CD4-positive, alpha-beta memory T cell (primary cell): Measurements from ENCODE around the gene SLC16A11. TPM values are rescaled to one million over a fixed set of nuclear protein-coding genes. Genes with fewer than 3 reads are reported as not detected.

Experiments used
- CTCF ChIA-PET: fragments of 350-600 bp; sonication (Branson Sonifier 250); formaldehyde crosslinking; loops from one replicate; lab custom pipeline; 2021; ENCODE audit warnings: inconsistent platforms; ENCODE audit not compliant: partially characterized antibody; lab: Charles Lee
- POLR2A ChIA-PET: fragments of 350-600 bp; sonication (Branson Sonifier 250); formaldehyde crosslinking; loops from one replicate; lab custom pipeline; 2021; ENCODE audit not compliant: partially characterized antibody; lab: Charles Lee
- DNase-seq, 5 donors: peaks; one replicate each; pipeline versions ENCODE4 v3.0.0 to v3.0.0-alpha.2; 2020 to 2022; ENCODE audit warnings: mixed read lengths in 1 of 5
- H3K27ac ChIP-seq: one replicate; pipeline ENCODE4 v1.7.0; 2013; ENCODE audit warnings: low read depth, low read length
- H3K27me3 ChIP-seq: 2 replicates; pipeline ENCODE4 v1.7.0; 2013; ENCODE audit warnings: mild to moderate bottlenecking, low read length, moderate library complexity; ENCODE audit not compliant: insufficient read depth
- H3K36me3 ChIP-seq: 2 replicates; pipeline ENCODE4 v1.7.0; 2013; ENCODE audit warnings: mild to moderate bottlenecking, low read length, moderate library complexity; ENCODE audit not compliant: insufficient read depth
- H3K4me1 ChIP-seq: 2 replicates; pipeline ENCODE4 v1.7.0; 2013; ENCODE audit warnings: mild to moderate bottlenecking, low read length, moderate library complexity; ENCODE audit not compliant: insufficient read depth
- H3K4me3 ChIP-seq, 2 donors: one replicate each; pipeline ENCODE4 v1.7.0; 2013; ENCODE audit warnings: low read length in 2 of 2, mild to moderate bottlenecking in 1 of 2
- H3K9me3 ChIP-seq, 2 donors: one replicate each; pipeline ENCODE4 v1.7.0; 2013; ENCODE audit warnings: low read length in 2 of 2, control low read depth in 1 of 2; ENCODE audit not compliant: control insufficient read depth in 1 of 2
- H3K27ac Mint-ChIP-seq, 7 donors: one replicate each; pipeline ENCODE4 v1.8.0; 2020 to 2021; ENCODE audit warnings: mixed read lengths in 7 of 7, mild to moderate bottlenecking in 6 of 7, inconsistent platforms in 3 of 7, moderate library complexity in 3 of 7
- H3K27me3 Mint-ChIP-seq, 2 donors: one replicate each; pipeline ENCODE4 v1.8.0; 2020 to 2021; ENCODE audit warnings: mixed read lengths in 2 of 2
- H3K36me3 Mint-ChIP-seq, 2 donors: one replicate each; pipeline ENCODE4 v1.8.0; 2020 to 2021; ENCODE audit warnings: mixed read lengths in 2 of 2, inconsistent platforms in 1 of 2, mild to moderate bottlenecking in 1 of 2
- H3K4me1 Mint-ChIP-seq, 4 donors: one replicate each; pipeline ENCODE4 v1.8.0; 2020 to 2021; ENCODE audit warnings: mixed read lengths in 4 of 4, mild to moderate bottlenecking in 1 of 4
- H3K4me3 Mint-ChIP-seq, 8 donors: one replicate each; pipeline ENCODE4 v1.8.0; 2020 to 2021; ENCODE audit warnings: mixed read lengths in 8 of 8, mild to moderate bottlenecking in 7 of 8, moderate library complexity in 6 of 8, inconsistent platforms in 3 of 8
- H3K9me3 Mint-ChIP-seq, 8 donors: one replicate each; pipeline ENCODE4 v1.8.0; 2020 to 2021; ENCODE audit warnings: mixed read lengths in 8 of 8, mild to moderate bottlenecking in 5 of 8, inconsistent platforms in 3 of 8, moderate library complexity in 1 of 8
- intact Hi-C: fragments of 100-400 bp; cut with micrococcal nuclease; formaldehyde crosslinking; loops from one replicate; pipeline ENCODE4 v1.15.1; 2023
- polyA plus RNA-seq, 2 donors: library from polyadenylated mRNA; unstranded; fragments of 300-500 nt; fragmentation: Illumina TruSeq; gene quantifications; one replicate each; pipeline ENCODE4 v1.2.3, GENCODE V29; 2021
- total RNA-seq, 2 experiments: library from RNA; stranded (reverse); gene quantifications; one replicate each; pipeline ENCODE4 v1.2.3, GENCODE V29; 2021

SLC16A11 gene
- total and polyA plus RNA-seq, 4 experiments from 2014 or later: 0.50 to 1.2 (median 0.79) TPM

DNA sequence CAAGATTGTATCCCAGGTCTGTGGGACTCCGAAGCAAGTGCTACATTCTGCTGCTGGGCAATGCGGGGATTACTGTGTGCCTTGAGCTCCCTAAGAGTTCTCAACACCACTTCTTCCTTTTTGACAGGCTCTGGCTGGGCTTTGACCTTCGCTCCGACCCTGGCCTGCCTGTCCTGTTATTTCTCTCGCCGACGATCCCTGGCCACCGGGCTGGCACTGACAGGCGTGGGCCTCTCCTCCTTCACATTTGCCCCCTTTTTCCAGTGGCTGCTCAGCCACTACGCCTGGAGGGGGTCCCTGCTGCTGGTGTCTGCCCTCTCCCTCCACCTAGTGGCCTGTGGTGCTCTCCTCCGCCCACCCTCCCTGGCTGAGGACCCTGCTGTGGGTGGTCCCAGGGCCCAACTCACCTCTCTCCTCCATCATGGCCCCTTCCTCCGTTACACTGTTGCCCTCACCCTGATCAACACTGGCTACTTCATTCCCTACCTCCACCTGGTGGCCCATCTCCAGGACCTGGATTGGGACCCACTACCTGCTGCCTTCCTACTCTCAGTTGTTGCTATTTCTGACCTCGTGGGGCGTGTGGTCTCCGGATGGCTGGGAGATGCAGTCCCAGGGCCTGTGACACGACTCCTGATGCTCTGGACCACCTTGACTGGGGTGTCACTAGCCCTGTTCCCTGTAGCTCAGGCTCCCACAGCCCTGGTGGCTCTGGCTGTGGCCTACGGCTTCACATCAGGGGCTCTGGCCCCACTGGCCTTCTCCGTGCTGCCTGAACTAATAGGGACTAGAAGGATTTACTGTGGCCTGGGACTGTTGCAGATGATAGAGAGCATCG lies 5.6 kb downstream of the SLC16A11 start:
- intact Hi-C loops: no loop called here
- Mint-ChIP-seq H3K36me3 (peaks cover 0 to 4% of the 10 kb centered on the region in 2 donors), H3K4me3 (peak overlapping the region in 6 of 8 donors; percentile 17 to 69 (median 32)), H3K27ac (peak overlapping the region; percentile 4 to 82 (median 55)), H3K9me3 (no peaks in the 10 kb centered on the region), H3K4me1 (peaks cover 18 to 75% (median 52%) of the 10 kb centered on the region in 4 donors), H3K27me3 (peaks cover 0 to 2% of the 10 kb centered on the region in 2 donors)
- H3K27ac ChIP-seq: no peak overlapping the region
- H3K36me3 ChIP-seq: no peaks in the 10 kb centered on the region
- no peak overlapping the region for H3K4me3 ChIP-seq
- DNase-seq: no peak
- H3K4me1 ChIP-seq: peaks cover 63% of the 10 kb centered on the region
- CTCF ChIA-PET: interaction anchor here (0.9 to 1.8 kb wide), 3 partner anchors 8 to 22 kb away, joined by 3 to 10 read pairs (median 6); no protein-coding TSS in a partner anchor
- H3K27me3 ChIP-seq: no peaks in the 10 kb centered on the region
- POLR2A ChIA-PET: interaction anchor here (0.8 to 3.3 kb wide), 3 partner anchors 8 to 22 kb away, joined by 4 to 95 read pairs (median 4); partner anchors contain the start of gene SLC16A11
- H3K9me3 ChIP-seq: no peaks in the 10 kb centered on the region

DNA sequence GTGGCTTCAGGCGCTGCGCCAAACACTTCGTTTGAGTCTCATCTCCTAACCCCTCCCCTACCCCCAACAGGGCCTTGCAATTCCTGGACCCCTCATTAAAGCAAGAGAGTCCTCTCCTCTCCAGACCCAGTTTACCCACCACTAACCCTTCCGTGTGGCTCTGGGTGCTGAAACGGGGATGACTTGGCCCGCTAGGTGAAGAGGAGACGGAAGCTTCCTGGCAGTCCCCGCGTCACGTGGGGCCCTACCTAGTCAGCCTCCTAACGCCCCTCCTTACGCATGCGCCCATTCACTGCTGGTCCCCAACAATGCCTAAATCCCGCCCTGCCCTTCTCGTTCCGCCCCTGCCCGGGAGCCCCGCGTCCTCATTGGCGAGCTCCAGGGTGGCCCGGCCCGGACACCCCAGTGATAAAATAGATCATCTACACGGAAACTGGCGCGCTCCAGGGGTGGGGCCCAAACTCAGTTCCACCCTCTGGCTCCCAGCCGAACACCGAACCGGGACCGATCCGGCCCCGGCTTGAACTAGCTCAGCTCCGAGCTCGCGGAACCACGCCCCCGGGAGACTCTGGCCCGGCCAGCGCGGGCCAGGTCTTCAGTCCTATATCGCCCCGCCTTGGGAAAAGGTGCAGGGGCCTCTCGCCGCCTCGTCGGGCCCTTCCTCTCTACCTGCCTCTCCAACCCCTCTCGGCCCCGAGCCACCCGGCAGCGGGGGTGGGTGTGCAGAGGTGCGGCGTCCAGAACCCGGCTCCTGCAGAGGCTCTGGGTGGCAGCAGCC lies 8.1 kb downstream of the SLC16A11 start, which contains the start of gene SLC16A13:
Gene SLC16A13 (plus strand): TSS at position 425 of the 778 bp plus-strand sequence. CDS start 368 bp downstream, outside the sequence.
- Mint-ChIP-seq H3K27me3 (no peaks in the 10 kb centered on the region), H3K36me3 (peaks cover 0 to 4% of the 10 kb centered on the region in 2 donors), H3K27ac (peak within 1 kb of the TSS; percentile 97 to 99 (median 98)), H3K4me3 (peak within 1 kb of the TSS; percentile 90 to 96 (median 94)), H3K4me1 (peaks cover 25 to 81% (median 49%) of the 10 kb centered on the region in 4 donors), H3K9me3 (no peaks in the 10 kb centered on the region)
- peaks cover 65% of the 10 kb centered on the region for H3K4me1 ChIP-seq
- peak within 1 kb of the TSS; percentile 32 to 81 for H3K4me3 ChIP-seq
- H3K36me3 ChIP-seq: no peaks in the 10 kb centered on the region
- CTCF ChIA-PET: interaction anchor here (0.6 to 1.7 kb wide), 7 partner anchors 10 to 1136 kb away, joined by 3 to 20 read pairs (median 4); partner anchors contain the start of gene BCL6B
- H3K9me3 ChIP-seq: no peaks in the 10 kb centered on the region
- H3K27ac ChIP-seq: peak within 1 kb of the TSS; percentile 87
- no peaks in the 10 kb centered on the region for H3K27me3 ChIP-seq
- POLR2A ChIA-PET: interaction anchor here (0.5 to 3.3 kb wide), 27 partner anchors 10 to 1400 kb away, joined by 3 to 95 read pairs (median 6); partner anchors contain the start of genes ACADVL, ACAP1, CLDN7 and DLG4
- DNase-seq: peak; percentile 97 to 100 (median 98)
- intact Hi-C loops: loop anchor here (1.0 to 2.0 kb wide), 2 partner anchors 12 to 19 kb away; partner anchors contain the start of gene BCL6B

DNA sequence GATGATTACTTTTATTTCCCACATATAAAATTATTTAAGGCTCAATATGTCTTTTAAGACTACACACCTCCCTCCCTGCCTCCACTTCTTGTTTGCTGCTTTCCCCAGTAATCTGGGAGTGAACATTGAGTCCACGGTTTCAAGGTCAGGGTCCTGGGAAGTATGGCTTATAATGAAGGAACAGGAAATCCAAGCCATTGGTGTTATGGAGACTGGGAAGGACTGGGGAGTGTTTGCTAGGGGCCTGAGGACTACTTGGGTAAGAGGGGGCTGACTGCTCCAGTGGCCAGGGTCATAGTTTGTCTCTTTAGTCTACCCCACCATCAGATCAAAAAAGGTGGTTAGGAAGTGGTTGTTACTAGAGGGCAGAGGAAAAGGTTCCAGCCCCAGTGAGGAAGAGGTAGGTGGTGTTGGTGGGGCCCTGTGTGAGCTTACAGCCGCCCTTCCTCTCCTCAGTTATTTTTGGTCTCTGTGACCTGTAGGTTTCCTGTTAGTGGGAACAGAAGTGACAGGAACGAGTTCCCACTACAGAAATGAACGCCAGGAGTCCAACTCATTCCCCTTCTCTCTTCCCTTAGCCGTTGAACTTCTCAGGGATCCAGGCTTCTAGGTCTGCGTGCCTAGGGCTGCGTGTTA lies 8.8 kb downstream of the SLC16A11 start:
- peaks cover 30 to 88% (median 56%) of the 10 kb centered on the region in 4 donors for H3K4me1 Mint-ChIP-seq
- Histone ChIP-seq H3K27me3 (no peaks in the 10 kb centered on the region), H3K9me3 (no peaks in the 10 kb centered on the region), H3K36me3 (no peaks in the 10 kb centered on the region), H3K4me3 (peak overlapping the region; percentile 32 to 81), H3K4me1 (peaks cover 72% of the 10 kb centered on the region), H3K27ac (peak overlapping the region; percentile 87)
- DNase-seq: peak; percentile 56 to 67 (median 65)
- peak overlapping the region; percentile 97 to 99 (median 98) for H3K27ac Mint-ChIP-seq
- peak overlapping the region; percentile 90 to 96 (median 94) for H3K4me3 Mint-ChIP-seq
- intact Hi-C loops: loop anchor here (1.0 to 2.0 kb wide), 2 partner anchors 12 to 18 kb away; partner anchors contain the start of gene BCL6B
- ChIA-PET POLR2A (interaction anchor here (0.5 to 3.3 kb wide), 22 partner anchors 10 to 1400 kb away, joined by 3 to 95 read pairs (median 6); partner anchors contain the start of genes ACADVL, ACAP1, CLDN7 and DLG4), CTCF (interaction anchor here (0.7 to 1.7 kb wide), 6 partner anchors 10 to 121 kb away, joined by 3 to 20 read pairs (median 4); partner anchors contain the start of gene BCL6B)
- no peaks in the 10 kb centered on the region for H3K9me3 Mint-ChIP-seq
- H3K36me3 Mint-ChIP-seq: peaks cover 0 to 4% of the 10 kb centered on the region in 2 donors
- no peaks in the 10 kb centered on the region for H3K27me3 Mint-ChIP-seq

DNA sequence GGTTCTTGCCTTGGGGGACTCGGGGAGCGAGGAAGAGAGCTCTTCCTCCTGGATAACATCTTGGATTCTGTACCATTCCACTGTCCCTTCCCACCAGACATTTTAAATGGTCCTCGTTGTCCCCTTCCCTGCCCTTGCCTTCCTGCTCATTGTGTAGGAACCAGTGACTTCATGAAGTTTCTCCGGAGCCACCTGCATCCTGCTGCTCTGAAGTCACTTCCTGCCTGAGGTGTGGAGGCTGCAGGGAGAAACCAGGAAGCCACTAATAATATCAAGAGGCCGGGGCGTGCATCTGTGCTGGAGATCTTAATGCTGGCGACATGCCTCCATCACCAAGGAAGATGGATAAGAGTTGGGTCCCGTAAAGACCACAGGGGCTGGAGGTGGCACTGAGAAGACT lies 14.2 kb downstream of the SLC16A11 start:
- Mint-ChIP-seq H3K4me3 (peak overlapping the region; percentile 64 to 87 (median 80)), H3K4me1 (peaks cover 30 to 62% (median 41%) of the 10 kb centered on the region in 4 donors), H3K9me3 (no peaks in the 10 kb centered on the region), H3K27ac (peak overlapping the region; percentile 77 to 96 (median 92)), H3K36me3 (no peaks in the 10 kb centered on the region), H3K27me3 (no peaks in the 10 kb centered on the region)
- peak overlapping the region in 1 of 2 donors; percentile 38 for H3K4me3 ChIP-seq
- intact Hi-C loops: no loop called here
- ChIA-PET CTCF (interaction anchor here (1.4 kb wide), 1 partner anchor 116 kb away, joined by 3 read pairs; no protein-coding TSS in a partner anchor), POLR2A (interaction anchor here (1.0 to 1.7 kb wide), 4 partner anchors 8 to 20 kb away, joined by 3 to 4 read pairs (median 4); no protein-coding TSS in a partner anchor)
- H3K27me3 ChIP-seq: no peaks in the 10 kb centered on the region
- H3K36me3 ChIP-seq: no peaks in the 10 kb centered on the region
- DNase-seq: peak; percentile 35 to 71 (median 41)
- no peaks in the 10 kb centered on the region for H3K9me3 ChIP-seq
- H3K4me1 ChIP-seq: peaks cover 51% of the 10 kb centered on the region
- peak overlapping the region; percentile 44 for H3K27ac ChIP-seq

DNA sequence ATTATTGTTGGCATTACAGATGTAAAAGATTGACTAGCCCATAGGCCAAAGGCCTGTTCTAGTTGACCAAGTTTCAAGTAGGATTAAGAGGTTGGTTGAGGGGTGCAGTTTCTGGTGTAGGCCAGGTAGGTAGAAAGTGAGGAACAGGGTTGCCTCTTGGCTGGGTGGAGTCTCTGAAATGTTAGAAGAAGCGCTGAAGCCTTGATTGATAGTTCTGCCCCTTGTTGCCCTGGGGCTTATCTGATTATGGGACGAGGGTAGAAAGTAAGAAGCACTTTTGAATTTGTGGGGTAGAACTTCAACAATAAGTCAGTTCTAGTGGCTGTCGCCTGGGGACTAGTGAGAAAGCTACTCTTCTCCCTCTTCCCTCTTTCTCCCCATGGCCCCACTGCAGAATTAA lies 14.8 kb downstream of the SLC16A11 start:
- Histone ChIP-seq H3K9me3 (no peaks in the 10 kb centered on the region), H3K4me3 (peak overlapping the region in 1 of 2 donors; percentile 38), H3K36me3 (no peaks in the 10 kb centered on the region), H3K27ac (peak overlapping the region; percentile 44), H3K27me3 (no peaks in the 10 kb centered on the region), H3K4me1 (peaks cover 47% of the 10 kb centered on the region)
- intact Hi-C loops: no loop called here
- CTCF ChIA-PET: interaction anchor here (1.4 kb wide), 1 partner anchor 115 kb away, joined by 3 read pairs; no protein-coding TSS in a partner anchor
- POLR2A ChIA-PET: interaction anchor here (1.0 to 1.4 kb wide), 3 partner anchors 13 to 19 kb away, joined by 3 to 4 read pairs (median 3); no protein-coding TSS in a partner anchor
- no peaks in the 10 kb centered on the region for H3K27me3 Mint-ChIP-seq
- H3K36me3 Mint-ChIP-seq: no peaks in the 10 kb centered on the region
- H3K4me1 Mint-ChIP-seq: peaks cover 28 to 63% (median 38%) of the 10 kb centered on the region in 4 donors
- H3K9me3 Mint-ChIP-seq: no peaks in the 10 kb centered on the region
- peak overlapping the region in 7 of 8 donors; percentile 42 to 87 (median 81) for H3K4me3 Mint-ChIP-seq
- H3K27ac Mint-ChIP-seq: peak overlapping the region; percentile 47 to 96 (median 83)
- no peak for DNase-seq

DNA sequence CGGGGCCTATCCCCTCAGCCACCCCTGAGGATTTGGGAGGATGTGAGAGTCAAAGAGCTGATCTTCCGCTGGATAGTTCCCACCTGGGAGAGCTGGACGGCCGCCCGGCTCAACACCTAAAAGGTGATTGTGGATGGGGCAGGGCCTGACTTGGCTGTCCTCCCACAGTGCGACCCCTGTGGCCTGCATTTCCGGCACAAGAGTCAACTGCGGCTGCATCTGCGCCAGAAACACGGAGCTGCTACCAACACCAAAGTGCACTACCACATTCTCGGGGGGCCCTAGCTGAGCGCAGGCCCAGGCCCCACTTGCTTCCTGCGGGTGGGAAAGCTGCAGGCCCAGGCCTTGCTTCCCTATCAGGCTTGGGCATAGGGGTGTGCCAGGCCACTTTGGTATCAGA lies 16.6 kb downstream of the SLC16A11 start:
- Histone ChIP-seq H3K27me3 (no peaks in the 10 kb centered on the region), H3K27ac (no peak overlapping the region), H3K4me3 (no peak overlapping the region), H3K36me3 (no peaks in the 10 kb centered on the region), H3K9me3 (no peaks in the 10 kb centered on the region), H3K4me1 (peaks cover 50% of the 10 kb centered on the region)
- DNase-seq: no peak
- Mint-ChIP-seq H3K27me3 (peaks cover 0 to 3% of the 10 kb centered on the region in 2 donors), H3K27ac (peak overlapping the region in 1 of 7 donors; percentile 79), H3K4me1 (peaks cover 28 to 63% (median 40%) of the 10 kb centered on the region in 4 donors), H3K9me3 (no peaks in the 10 kb centered on the region), H3K4me3 (no peak overlapping the region), H3K36me3 (no peaks in the 10 kb centered on the region)
- POLR2A ChIA-PET: interaction anchor here (1.1 kb wide), 1 partner anchor 12 kb away, joined by 3 read pairs; a partner anchor contains a TSS
- CTCF ChIA-PET: interaction anchor here (0.5 to 1.3 kb wide), 3 partner anchors 11 to 676 kb away, joined by 3 to 5 read pairs (median 5); no protein-coding TSS in a partner anchor
- intact Hi-C loops: no loop called here
